Activated CD4-positive, alpha-beta T cell treated with anti-CD3 and anti-CD28 coated beads for 48 hours (primary cell): Measurements from ENCODE around the gene ARHGAP1.

Experiments used
- DNase-seq: peaks from one replicate; pipeline ENCODE4 v3.0.0-alpha.2; 2020

The ARHGAP1 gene

DNA sequence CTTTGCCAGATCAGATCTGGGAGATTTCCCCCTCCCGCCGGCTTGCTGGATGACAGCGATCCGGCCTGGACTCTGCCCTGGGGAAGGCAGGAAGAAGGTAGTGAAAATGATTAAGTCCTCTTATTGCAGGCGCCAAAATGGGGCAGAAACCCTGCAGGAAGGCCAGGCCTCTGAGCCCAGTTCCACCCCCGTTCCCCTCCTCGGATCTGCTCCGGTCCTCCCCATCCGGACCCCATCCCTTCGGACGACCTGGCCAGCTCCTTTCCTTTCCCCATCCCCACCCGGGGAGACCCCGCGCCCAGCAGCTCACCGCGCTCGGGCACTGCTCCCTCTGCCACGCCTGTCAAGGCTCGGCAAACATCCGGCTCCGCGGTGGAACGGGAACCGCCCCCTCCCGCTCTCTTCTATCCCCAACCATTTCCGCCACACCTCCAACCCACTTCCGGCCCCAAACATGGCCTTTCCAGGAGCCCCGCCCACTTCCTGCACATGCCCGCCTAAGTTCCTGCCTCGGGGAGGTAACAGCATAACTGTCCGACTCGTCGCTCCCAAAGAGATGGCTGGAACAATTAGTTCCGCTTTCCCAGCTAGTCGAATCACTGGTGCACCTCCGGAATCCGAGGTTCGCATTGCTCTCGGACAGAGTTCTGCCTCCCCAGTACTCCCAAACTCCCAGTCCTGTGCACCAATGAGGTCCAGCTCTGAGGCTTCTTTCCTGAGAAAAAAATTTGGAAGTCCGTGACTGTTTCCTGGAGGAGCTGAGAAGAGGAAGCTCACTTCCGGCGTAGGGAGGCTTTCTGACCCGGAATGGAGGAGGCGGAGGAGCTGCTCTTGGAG lies at the start of gene ARHGAP1, which contains the start of gene ZNF408:
Gene ARHGAP1, minus strand, starts transcription at position 379 of the 837 bp plus-strand sequence. CDS start 4,512 bp downstream, outside the sequence.
Gene ZNF408, plus strand, starts transcription at position 791 of the 837 bp plus-strand sequence. Its CDS starts 17 bp downstream, at position 808.
- peak; percentile 100 for DNase-seq

DNA sequence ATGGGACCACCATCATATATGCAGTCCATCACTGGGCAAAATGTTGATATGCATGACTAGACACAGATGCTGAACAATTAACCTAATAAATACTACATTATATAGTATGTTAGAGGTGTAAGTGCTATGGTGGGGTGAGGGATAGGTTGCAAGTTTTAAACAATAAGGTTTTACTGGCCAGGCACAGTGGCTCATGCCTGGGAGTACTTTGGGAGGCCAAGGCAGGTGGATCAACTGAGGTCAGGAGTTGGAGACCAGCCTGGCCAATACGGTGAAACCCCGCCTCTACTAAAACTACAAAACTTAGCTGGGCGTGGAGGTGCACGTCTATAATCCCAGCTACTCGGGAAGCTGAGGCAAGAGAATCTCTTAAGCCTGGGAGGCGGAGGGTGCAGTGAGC lies 46.7 kb upstream of the ARHGAP1 start:
- DNase-seq: no peak

DNA sequence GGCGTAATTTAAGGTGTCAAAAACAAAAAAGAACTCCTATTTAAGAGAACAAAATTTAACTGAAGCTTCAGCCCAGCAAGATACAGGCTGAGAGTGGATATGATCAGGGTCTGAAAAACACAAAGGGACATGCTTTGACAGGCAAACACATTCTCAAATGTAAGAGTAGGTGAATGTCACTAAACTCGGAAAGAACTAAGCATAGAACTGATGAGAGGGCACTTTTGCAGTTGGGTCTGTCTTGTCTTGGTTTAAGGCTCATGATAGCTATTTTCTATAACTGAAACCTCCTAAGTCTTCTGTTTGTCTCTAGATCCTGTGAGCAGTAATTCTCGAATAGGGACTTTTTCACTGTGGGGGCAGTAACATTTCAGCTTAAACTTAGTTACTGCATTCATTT lies 45.6 kb upstream of the ARHGAP1 start:
- DNase-seq: no peak

DNA sequence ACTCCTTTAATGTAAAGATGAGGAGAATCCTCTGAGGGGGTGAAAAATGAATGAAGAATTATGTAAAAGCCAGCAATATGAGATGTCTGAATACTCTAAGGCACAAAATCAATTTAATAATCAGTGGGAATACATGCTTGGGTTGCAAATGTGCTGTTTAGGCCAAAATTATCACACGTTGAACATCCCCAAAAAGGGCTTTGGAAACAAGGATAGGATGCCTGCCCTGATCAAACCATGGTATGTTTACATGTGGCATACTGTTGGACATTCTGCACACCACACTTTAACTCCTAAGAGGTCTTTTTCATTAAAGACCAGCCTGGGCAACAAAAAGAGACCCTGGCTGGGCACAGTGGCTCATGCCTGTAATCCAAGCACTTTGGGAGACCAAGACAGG lies 44.9 kb upstream of the ARHGAP1 start:
- DNase-seq: no peak

DNA sequence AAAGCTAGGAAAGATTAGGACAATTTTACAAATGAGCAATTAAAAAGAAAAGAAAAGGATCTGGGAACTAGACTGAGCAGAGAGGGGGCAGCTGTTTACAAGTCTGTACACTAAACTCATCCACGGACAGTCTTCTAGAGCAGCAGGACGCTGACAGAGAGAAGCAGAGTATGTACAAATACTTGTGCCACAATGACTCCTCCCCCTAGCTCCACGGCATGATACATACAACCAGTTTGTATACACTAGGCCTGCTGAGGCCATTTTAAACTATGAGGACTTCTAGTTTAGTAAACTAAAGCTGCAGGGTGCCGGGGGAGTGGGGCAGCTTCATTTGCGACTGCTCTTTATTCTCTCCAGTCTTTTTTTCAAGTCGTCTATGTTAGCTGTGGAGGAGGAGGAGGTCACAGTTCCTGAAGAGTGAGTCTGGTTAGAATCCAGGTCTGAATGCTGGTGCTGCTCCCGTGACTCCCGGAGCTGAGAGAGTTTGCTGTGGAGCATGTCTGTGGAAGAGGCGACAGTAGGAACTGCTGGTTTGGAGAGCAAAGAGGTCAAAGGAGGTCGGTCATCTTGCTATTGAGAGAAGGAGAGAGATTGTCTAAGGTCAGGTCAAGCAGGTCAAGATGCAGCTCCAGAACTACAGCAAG lies 43.4 kb upstream of the ARHGAP1 start:
- DNase-seq: no peak

DNA sequence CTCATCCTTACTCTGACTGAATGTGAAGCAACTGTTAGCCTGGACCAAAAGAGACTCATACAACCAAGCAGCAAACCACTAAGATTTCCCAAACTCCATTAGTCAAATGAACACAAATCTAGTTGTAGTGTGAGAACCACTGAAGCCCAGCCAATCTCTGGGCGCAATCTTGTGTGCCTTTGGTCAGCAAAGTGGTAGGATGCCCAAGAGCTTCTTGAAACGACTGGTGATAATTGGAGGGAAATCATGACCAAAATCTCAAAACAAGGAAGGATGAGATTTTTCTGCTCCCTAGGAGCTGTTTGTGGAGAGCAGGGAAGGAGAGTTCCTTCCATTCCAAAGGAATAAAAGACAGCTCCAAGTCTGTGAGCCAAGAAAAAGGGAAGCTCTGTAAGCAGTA lies 42.6 kb upstream of the ARHGAP1 start:
- DNase-seq: no peak

DNA sequence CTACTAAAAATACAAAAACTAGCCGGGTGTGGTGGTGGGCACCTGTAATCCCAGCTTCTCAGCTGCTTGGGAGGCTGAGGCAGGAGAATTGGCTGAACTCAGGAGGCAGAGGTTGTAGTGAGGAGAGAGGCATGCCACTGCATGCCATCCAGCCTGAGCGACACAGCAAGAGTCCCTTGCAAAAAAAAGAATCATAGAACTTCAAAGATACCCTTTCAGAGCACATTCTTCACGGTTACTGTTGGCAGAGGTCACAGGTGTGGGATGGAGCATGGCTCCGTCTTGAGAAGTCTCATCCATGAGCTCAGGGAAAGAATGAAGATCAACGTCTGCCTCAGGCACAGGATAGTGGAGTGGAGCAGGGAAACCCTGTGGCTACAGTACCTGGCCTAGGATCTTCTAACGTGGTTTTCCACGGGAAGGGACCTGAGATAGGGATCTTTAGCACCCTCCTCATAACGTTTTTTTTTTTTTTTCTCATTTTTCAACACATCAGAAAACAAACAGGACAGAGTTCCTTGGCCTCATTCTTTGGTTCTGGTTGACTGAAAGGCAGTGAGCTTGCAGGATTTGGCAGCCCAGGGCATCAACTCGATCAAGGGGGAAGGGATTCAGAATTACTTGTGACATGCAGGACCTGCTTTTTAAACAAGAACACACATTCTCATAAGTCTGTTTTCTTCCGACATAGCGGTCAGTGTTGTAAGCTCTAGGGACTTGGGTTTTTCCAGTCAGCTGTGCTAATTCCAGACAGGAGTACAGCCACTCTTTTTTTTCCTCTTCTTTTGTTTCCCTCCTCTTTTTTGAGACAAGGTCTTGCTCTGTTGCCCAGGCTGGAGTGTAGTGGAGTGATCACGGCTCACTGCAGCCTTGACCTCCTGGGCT lies 41.4 kb upstream of the ARHGAP1 start:
- no peak for DNase-seq

DNA sequence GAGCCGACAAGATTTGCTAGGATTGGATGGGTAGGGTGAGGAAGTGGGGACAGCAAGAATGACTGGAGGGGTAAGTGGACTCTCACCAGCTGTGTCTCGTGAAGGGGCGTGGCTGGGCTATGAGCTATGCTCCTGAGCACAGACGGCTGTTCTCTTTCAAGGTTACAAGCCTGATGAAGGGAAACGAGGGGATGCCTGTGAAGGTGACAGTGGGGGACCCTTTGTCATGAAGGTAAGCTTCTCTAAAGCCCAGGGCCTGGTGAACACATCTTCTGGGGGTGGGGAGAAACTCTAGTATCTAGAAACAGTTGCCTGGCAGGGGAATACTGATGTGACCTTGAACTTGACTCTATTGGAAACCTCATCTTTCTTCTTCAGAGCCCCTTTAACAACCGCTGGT lies 38.5 kb upstream of the ARHGAP1 start:
- no peak for DNase-seq

DNA sequence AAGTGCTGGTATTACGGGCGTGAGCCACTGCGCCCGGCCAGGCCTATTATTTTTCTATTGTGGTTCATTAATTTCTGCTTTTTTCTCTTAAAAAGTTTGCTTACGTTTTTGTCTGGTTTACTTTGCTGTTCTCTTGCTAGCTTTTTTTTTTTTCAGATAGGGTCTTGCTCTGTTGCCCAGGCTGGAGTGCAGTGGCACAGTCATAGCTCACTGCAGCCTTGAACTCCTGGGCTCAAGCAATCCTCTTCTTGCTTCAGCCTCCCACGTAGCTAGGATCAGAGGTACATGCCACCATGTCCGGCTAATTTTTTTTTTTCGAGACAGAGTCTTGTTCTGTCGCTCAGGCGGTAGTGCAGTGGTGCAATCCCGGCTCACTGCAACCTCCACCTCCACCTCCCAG lies 37.3 kb upstream of the ARHGAP1 start:
- DNase-seq: no peak

DNA sequence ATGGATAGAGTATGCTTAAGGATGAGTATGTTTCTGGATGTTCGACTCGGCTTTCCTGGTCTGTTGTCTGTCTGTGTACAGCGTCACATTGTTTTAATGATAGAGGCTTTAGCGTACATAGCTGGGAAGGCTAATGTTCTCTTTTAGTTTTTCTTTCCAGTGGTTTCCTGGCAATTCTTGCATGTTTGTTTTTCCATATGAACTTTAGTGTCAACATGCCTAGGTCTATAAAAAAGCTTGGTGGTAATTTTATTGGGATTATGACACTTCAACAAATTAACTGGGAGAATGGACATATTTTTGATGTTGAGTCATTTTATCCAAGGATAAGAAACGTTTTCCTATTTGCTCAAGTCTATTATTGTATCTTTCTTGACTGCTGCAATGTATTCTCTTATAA lies 36.2 kb upstream of the ARHGAP1 start:
- no peak for DNase-seq

DNA sequence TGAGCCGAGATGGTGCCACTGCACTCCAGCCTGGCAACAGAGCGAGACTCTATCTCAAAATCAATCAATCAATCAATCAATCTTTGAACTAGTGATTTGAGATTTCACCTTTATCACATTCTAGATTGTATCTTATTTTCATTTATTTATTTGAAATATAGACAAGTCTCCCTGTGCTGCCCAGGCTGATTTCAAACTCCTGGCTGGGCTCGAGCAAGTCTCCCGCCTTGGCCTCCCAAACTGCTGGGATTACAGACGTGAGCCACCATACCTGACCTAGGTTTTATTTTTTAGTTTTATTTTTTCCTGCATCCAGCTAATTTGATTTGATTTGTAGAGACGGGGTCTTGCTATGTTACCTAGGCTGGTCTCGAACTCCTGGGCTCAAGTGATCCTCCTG lies 35.7 kb upstream of the ARHGAP1 start:
- no peak for DNase-seq

DNA sequence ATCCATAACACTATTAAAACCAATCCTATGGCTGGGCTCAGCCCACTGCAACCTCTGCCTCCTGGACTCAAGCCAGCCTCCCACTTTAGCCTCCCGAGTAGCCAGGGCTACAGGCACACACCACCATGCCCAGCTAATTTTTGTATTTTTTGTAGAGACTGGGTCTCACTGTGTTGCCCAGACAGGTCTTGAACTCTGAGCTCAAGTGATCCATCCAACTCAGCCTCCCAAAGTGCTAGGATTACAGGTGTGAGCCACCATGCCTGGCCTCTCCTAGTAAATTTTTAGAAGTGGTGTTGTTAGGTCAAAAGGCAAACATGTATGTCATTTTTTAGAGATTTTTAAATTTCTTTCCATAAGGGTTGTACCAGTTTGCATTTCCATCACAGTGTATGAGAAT lies 32.8 kb upstream of the ARHGAP1 start:
- no peak for DNase-seq

DNA sequence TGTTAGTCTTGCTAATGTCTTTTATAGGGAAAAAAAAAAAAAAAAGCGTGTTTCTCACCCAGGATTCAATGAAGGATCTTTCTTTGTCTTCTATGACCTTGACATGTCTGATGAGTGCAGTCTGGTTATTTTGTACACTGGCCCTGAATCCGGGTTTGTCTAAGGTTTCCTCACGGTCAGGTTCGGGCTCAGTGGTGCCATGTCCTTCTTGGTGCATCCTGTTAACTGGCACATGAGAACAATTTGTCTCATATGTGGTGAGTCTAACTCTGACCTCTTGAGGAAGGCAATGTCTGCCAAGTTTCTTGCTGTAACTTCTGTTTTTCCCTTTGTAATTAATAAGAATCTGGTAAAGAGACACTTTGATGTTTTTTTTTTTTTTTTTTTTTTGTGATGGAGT lies 31.1 kb upstream of the ARHGAP1 start:
- no peak for DNase-seq

DNA sequence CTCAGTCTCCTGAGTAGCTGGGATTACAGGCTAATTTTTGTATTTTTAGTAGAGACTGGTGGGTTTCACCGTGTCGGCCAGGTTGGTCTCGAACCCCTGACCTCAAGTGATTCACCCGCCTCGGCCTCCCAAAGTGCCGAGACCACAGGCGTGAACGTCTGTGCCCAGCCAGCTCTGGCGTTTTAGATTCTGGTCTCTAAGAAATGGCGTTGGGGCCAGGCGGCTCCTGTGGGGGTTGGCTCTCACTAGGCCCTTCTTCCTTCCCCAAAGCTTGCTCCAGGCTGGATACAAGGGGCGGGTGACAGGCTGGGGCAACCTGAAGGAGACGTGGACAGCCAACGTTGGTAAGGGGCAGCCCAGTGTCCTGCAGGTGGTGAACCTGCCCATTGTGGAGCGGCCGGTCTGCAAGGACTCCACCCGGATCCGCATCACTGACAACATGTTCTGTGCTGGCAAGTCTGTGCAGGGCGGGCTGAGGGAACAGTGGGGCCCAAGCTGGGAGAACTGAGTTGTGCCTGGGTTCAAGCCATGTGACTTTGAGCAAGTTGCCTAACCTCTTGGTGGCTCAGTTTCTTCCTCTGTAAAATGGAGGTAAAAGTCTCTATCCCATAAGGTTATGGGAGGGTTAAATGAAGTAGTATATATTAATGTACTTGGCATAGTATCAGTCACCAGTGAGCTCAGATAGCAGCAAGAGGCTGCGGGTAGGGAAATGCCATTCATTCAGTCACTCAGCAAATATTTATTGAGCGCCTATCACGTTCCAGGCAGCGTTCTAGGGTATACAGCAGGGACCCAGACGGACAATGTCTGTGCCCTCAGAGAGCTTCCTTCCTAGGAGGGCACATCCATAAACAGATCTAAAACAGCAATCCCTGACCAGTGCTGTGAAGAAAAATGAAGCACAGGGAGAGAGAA lies 28.9 kb upstream of the ARHGAP1 start:
- DNase-seq: no peak

DNA sequence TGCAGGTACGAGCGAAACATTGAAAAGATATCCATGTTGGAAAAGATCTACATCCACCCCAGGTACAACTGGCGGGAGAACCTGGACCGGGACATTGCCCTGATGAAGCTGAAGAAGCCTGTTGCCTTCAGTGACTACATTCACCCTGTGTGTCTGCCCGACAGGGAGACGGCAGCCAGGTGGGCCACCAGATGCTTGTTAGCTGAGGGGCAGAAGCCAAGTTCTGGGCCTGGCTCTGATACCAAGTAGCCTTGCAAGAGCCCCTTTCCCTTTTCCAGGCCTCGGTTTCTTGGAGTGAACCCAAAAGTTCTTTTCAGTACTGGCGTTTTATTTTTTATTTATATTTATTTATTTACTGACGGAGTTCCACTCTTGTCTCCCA lies 28.2 kb upstream of the ARHGAP1 start:
- DNase-seq: no peak

DNA sequence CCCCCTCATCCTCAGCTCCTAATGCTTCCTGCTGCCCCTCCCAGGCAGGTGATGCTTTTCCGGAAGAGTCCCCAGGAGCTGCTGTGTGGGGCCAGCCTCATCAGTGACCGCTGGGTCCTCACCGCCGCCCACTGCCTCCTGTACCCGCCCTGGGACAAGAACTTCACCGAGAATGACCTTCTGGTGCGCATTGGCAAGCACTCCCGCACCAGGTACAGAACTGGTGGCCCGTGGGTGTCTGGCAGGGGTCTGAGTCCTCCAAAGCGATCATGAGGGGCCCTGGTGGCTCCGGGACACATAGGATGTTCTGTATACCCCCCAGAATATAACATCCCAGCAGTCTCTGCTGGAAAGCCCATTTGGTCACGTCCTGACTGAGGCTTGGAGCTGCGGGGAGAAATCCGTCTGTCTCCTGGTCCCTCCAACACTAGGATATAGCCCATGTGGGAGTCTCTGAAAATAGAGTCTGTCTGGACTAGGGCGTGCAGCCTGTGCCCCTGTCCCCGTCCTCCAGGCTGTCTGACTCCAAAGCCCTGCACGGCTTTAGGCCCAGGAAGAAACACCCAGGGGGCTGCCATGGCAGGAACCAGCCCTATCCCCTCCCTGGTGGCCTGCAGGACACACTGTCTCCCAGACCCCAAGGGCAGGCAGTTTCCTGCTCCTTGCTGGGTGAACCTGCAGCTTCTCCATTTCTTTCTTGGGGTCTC lies 27.7 kb upstream of the ARHGAP1 start:
- DNase-seq: no peak

DNA sequence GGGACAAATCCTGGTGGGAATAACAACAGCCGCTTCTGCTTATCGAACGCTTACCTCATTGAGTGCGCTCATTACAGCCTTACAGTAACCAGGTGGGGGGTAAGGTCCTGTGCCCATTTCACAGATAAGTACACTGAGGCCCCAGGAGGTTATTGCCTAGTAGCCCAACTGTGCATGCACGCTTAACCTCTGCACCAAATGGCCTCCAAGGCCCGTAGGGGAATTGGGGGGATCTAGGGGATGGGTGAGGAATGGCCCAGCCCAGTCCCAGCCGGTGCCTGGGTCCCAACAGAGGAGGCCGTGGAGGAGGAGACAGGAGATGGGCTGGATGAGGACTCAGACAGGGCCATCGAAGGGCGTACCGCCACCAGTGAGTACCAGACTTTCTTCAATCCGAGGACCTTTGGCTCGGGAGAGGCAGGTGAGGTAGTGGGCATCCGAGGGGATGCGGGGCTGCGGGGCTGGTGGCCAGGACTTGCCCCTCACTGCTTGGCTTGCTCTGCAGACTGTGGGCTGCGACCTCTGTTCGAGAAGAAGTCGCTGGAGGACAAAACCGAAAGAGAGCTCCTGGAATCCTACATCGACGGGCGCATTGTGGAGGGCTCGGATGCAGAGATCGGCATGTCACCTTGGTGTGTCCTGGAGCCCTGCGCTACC lies 25.9 kb upstream of the ARHGAP1 start:
- DNase-seq: no peak

DNA sequence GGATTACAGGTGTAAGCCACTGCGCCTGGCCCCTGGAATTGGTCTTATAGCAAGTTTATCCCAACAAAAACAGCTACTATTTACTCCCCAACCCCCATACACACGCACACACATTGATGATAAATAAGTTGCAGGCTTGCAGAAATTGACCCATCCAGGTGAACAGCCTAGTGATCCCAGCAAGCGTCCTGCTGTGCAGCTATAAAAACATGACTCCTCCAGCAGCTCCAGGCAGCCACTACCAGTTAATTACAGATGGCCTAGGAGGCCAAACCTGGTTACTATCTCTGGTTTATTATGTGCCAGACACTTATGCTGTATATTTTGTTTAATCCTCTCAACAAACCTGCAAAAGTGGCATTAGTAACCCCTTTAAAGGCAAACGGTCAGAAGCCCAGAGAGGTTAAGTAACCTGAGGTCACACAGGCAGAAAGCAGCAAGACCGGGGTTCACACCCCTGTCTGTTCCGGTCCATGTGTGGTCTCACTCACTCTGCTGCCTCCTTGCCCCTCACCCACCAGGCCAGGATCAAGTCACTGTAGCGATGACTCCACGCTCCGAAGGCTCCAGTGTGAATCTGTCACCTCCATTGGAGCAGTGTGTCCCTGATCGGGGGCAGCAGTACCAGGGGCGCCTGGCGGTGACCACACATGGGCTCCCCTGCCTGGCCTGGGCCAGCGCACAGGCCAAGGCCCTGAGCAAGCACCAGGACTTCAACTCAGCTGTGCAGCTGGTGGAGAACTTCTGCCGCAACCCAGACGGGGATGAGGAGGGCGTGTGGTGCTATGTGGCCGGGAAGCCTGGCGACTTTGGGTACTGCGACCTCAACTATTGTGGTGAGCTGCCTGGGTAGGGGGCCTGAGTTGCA lies 25.2 kb upstream of the ARHGAP1 start:
- DNase-seq: no peak

DNA sequence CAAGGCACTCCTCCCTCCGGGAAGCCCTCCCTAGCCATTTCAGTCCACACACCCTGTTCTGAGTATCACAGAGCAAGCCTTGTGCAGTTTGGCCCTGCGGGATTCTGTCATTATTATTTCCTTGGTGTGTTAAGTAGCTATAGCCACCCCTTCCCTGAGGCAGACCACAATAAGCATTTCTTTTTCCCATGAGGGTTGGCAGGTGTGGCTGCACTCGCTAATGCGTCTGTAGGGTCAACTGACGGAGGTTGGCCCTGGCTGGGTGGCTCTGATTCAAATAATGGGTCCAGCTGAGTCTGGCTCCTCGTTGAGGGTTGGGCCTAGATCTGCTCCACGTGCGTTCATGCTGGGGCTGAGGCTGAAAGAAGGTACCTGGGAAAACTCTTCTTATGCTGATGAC lies 23.7 kb upstream of the ARHGAP1 start:
- DNase-seq: no peak

DNA sequence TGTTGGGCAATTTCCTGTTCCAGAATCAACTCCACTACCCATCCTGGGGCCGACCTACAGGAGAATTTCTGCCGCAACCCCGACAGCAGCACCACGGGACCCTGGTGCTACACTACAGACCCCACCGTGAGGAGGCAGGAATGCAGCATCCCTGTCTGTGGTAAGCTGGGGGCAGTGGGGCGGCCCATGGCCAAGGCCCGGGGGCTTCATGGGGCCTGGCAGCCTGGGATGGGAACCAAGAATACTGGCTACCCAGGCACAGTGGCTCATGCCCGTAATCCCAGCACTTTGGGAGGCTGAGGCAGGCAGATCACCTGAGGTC lies 22.9 kb upstream of the ARHGAP1 start:
- no peak for DNase-seq
